Epithelial cell of prostate (primary cell): ENCODE measurements around the gene CLASP2.
"Not testable (repeated sequence)": the region's sequence is repeated elsewhere in the genome, so short reads cannot be mapped to it uniquely, and the experiment has no call there.

ENCODE experiments used
- DNase-seq: peaks from one replicate; pipeline ENCODE4 v3.0.0-alpha.2; 2011; ENCODE audit warnings: low read depth, low spot score
- H3K27ac ChIP-seq: fragments of 450-650 bp; 2 replicates; pipeline ENCODE4 v1.5.1; 2017; ENCODE audit warnings: mild to moderate bottlenecking

CLASP2 gene

GRCh38 chr3:33694944-33695343, 23.1 kb downstream of the CLASP2 start:
- no peak overlapping the region for H3K27ac ChIP-seq
- DNase-seq, result no peak

DNA sequence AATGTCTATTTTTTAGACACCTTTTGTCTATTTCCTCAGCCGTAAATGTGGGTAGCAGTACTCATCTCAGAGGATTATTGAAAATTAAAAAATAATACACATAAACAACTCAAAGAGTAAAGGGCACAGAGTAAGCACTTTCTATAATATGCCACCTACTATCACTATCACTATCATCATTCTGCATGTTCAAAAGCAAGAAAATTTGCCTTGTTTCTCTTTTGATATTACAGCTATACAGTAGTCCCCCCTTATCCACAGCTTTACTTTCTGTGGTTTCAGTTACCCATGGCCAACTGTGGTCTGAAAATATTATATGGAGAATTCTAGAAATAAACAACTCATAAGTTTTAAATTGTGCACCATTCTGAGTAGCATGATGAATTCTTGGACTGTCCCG, 27.7 kb downstream of the CLASP2 start:
- no peak overlapping the region for H3K27ac ChIP-seq
- no peak for DNase-seq

GRCh38 chr3:33687406-33688010, 30.5 kb downstream of the CLASP2 start:
- no peak overlapping the region for H3K27ac ChIP-seq
- DNase-seq, result no peak

- DNase-seq, result no peak
These were observed 35.3 kb downstream of the CLASP2 start for GRCh38 chr3:33682770-33683169.

GRCh38 chr3:33681667-33682066, 36.4 kb downstream of the CLASP2 start:
- no peak for DNase-seq
- no peak overlapping the region for H3K27ac ChIP-seq

More at GRCh38 chr3:33682770-33683169, 35.3 kb downstream of the CLASP2 start:
- no peak overlapping the region for H3K27ac ChIP-seq

- no peak overlapping the region for H3K27ac ChIP-seq
- no peak for DNase-seq
These were observed 40.0 kb downstream of the CLASP2 start for GRCh38 chr3:33678073-33678472.

DNA sequence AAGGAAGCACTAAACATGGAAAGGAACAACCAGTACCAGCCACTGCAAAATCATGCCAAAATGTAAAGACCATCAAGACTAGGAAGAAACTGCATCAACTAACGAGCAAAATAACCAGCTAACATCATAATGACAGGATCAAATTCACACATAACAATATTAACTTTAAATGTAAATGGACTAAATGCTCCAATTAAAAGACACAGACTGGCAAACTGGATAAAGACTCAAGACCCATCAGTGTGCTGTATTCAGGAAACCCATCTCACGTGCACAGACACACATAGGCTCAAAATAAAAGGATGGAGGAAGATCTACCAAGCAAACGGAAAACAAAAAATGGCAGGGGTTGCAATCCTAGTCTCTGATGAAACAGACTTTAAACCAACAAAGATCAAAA, 44.6 kb downstream of the CLASP2 start:
- DNase-seq, H3K27ac ChIP-seq: not testable (repeated sequence)

- no peak overlapping the region for H3K27ac ChIP-seq
- no peak for DNase-seq
These were observed 49.4 kb downstream of the CLASP2 start for GRCh38 chr3:33668618-33669017.

DNA sequence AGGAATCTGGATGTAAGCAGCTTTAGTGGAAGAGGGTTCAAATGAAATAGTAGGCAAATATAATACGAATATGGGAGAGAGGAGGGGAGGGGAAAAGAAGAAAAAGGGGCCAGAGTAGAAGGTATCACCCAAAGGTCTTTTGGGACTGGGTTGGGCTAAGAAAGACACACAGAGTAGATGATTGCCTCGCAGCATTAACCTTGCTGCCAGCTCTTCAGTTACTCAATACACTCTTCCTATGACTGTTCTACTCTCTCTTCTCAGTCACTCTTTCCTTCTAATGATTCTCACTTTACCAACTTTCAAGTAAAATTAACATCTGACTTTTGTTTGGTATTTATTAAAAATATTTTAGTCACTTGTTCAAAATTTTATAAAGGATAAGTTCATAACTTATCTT, 52.8 kb downstream of the CLASP2 start:
- peak overlapping the region; percentile 33 for H3K27ac ChIP-seq
- DNase-seq, result no peak

- peak; percentile 14 for DNase-seq
- peak overlapping the region; percentile 33 for H3K27ac ChIP-seq
These were observed 53.9 kb downstream of the CLASP2 start for GRCh38 chr3:33664195-33664594.

- no peak for DNase-seq
- no peak overlapping the region for H3K27ac ChIP-seq
These were observed 55.0 kb downstream of the CLASP2 start for GRCh38 chr3:33663042-33663441.

- H3K27ac ChIP-seq, result no peak overlapping the region
These were observed 58.1 kb downstream of the CLASP2 start for GRCh38 chr3:33659856-33660434.

DNA sequence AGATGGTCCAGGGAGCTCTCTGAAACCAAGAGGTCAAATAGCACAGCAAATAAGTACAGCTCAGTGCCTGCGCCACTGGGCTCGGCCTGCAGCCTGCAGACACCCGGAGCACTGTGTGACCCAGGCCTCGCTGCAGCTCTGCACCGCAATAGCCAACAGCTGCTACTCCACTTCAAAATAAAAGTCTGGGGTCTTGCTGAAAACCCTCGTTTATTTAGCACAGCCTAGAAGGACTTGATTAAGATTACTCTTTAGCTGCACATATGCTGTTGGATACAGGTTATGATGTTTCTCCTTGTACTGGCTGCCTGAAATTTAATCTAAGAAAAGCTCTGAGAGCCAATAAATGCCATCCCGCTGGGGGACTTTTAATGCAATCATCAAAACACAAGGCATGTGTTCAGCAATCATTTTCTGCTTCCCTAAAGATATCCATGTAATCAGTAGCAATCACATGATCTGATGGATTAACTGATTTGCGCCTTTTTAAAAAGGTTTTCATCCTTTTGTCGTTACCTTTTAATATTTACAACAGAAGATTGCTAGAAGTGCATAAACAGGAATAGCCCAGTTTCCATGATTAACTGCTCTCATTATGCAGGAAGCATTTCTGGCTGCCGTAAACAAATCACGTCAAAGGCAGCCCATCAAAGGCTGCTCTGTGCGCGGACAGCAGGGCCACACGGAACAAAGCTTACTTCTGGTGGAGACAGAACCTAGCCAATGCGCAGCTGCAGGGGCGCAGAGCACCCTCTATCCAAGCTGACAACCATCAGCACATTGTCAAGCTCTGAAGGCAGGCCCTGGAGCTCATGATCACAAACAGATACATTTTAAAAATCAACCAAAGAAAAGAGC, 58.8 kb downstream of the CLASP2 start:
- no peak overlapping the region for H3K27ac ChIP-seq
- no peak for DNase-seq

More at GRCh38 chr3:33659856-33660434, 58.1 kb downstream of the CLASP2 start:
- no peak for DNase-seq

- H3K27ac ChIP-seq, result no peak overlapping the region
- no peak for DNase-seq
These were observed 59.4 kb downstream of the CLASP2 start for GRCh38 chr3:33658621-33658990.

GRCh38 chr3:33658039-33658438, 60.0 kb downstream of the CLASP2 start:
- no peak overlapping the region for H3K27ac ChIP-seq
- no peak for DNase-seq

DNA sequence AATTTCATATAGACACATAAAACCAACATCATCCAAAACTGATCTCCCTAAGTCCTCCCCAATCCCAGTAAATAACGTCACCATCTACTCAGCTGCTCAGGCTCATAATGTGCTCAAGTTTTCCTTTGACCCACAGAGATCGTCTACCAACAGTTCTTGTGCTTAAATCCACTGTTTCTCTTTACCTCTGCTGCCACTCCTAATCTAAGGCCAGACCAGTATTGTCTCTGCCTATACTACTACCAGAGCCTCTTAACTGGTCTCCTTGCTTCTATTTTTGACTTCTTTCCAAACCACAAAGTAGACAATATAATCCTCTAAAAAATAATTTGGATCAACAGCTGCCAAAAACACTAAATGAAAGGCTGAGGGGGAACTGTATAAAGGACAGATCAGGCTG, 65.3 kb downstream of the CLASP2 start:
- no peak overlapping the region for H3K27ac ChIP-seq
- no peak for DNase-seq

- not testable (repeated sequence) for DNase-seq, H3K27ac ChIP-seq
These were observed 67.0 kb downstream of the CLASP2 start for GRCh38 chr3:33651101-33651500.

GRCh38 chr3:33650495-33650894, 67.6 kb downstream of the CLASP2 start:
- H3K27ac ChIP-seq, result no peak overlapping the region
- no peak for DNase-seq

DNA sequence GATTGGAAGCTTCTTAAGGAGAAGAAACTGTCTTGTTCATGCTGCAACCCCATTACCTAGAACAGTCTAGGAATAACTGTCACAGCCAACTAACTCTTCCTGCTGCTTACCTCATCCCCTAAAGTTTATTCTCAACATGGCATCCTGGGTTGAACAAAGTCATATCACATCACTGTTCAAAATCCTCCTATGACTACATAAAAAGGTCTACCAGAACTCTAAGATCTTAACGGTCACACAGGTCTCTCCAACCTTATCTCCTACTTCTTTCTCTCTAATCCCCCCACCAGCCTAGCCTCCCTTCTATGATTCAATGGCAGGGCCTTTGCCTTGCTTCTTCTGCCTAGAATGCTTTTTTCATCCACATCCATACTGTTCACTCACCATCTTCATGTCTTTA, 69.3 kb downstream of the CLASP2 start:
- DNase-seq, result no peak
- no peak overlapping the region for H3K27ac ChIP-seq

DNA sequence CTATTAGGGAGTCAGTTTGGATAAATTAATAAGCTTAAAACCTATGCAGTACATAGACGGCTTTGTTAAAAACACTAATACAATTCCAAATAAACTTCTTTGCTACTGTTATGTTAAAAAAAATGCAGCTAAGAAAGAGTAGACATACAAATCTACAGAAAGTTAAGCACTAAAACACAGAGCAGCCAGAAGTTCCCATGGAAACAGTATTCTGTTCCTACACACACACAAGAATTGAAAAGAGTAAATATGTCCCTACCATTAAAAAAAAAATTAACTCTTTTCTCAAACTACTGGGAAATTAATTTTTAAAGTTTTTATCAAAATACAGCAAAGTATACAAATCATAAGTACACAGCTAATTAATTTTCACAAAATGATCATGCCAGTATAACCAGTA, 71.6 kb downstream of the CLASP2 start:
- DNase-seq, result no peak
- H3K27ac ChIP-seq, result no peak overlapping the region

GRCh38 chr3:33645060-33645647, 72.9 kb downstream of the CLASP2 start:
- no peak overlapping the region for H3K27ac ChIP-seq
- DNase-seq, result no peak
